Astrocyte (in vitro differentiated cells and primary cell): Measurements from ENCODE around the gene ACTR3C. TPM values are rescaled to one million over a fixed set of nuclear protein-coding genes. Genes with fewer than 3 reads are reported as not detected.
A peak's percentile ranks its signal among the peaks of the same experiment; 100 is the strongest.

Experiments
- DNase-seq: peaks from one replicate; pipeline ENCODE4 v3.0.0-alpha.2; 2010; ENCODE audit warnings: low read depth
- FAIRE-seq: peaks from 2 replicates; lab custom pipeline; 2011; peaks lifted over from hg19 to GRCh38; lab: Jason Lieb, UNC
- H2AFZ ChIP-seq: 2 replicates; pipeline ENCODE4 v1.6.0; 2012; ENCODE audit warnings: low read depth, low read length, inconsistent platforms
- H3K27ac ChIP-seq: 2 replicates; pipeline ENCODE4 v1.5.1; 2011; ENCODE audit warnings: low read depth, low read length, inconsistent platforms
- H3K27me3 ChIP-seq: 2 replicates; pipeline ENCODE4 v1.6.0; 2011; ENCODE audit warnings: low read length, inconsistent platforms; ENCODE audit not compliant: insufficient read depth
- H3K36me3 ChIP-seq: 2 replicates; pipeline ENCODE4 v1.5.1; 2011; ENCODE audit warnings: low read length, inconsistent platforms; ENCODE audit not compliant: insufficient read depth
- H3K4me1 ChIP-seq: 2 replicates; pipeline ENCODE4 v1.5.1; 2011; ENCODE audit warnings: low read length, inconsistent platforms; ENCODE audit not compliant: insufficient read depth
- H3K4me2 ChIP-seq: 2 replicates; pipeline ENCODE4 v1.6.0; 2012; ENCODE audit warnings: low read length, inconsistent platforms
- H3K4me3 ChIP-seq: 2 replicates; pipeline ENCODE4 v1.5.1; 2011; ENCODE audit warnings: low read depth, mild to moderate bottlenecking, low read length, inconsistent platforms; ENCODE audit not compliant: insufficient read depth
- H3K79me2 ChIP-seq: 2 replicates; pipeline ENCODE4 v1.6.0; 2012; ENCODE audit warnings: mild to moderate bottlenecking, low read length, inconsistent platforms; ENCODE audit not compliant: insufficient read depth
- H3K9ac ChIP-seq: 2 replicates; pipeline ENCODE4 v1.6.0; 2012; ENCODE audit warnings: mild to moderate bottlenecking, low read length, inconsistent platforms
- H3K9me3 ChIP-seq: 2 replicates; pipeline ENCODE4 v1.5.1; 2012; ENCODE audit warnings: low read depth, mild to moderate bottlenecking, low read length, inconsistent platforms; ENCODE audit not compliant: insufficient read depth
- H4K20me1 ChIP-seq: 2 replicates; pipeline ENCODE4 v1.6.0; 2012; ENCODE audit warnings: low read length, inconsistent platforms; ENCODE audit not compliant: insufficient read depth
- H3K27ac Mint-ChIP-seq: one replicate; pipeline ENCODE4 v1.8.0; 2021; ENCODE audit warnings: mild to moderate bottlenecking, mixed read lengths; ENCODE audit not compliant: unreplicated experiment
- H3K27me3 Mint-ChIP-seq: one replicate; pipeline ENCODE4 v1.8.0; 2021; ENCODE audit warnings: low read depth, mixed read lengths; ENCODE audit not compliant: unreplicated experiment
- H3K36me3 Mint-ChIP-seq: one replicate; pipeline ENCODE4 v1.8.0; 2021; ENCODE audit warnings: low read depth, mixed read lengths; ENCODE audit not compliant: unreplicated experiment
- H3K4me1 Mint-ChIP-seq: one replicate; pipeline ENCODE4 v1.8.0; 2021; ENCODE audit warnings: low read depth, mixed read lengths; ENCODE audit not compliant: unreplicated experiment
- H3K4me3 Mint-ChIP-seq: one replicate; pipeline ENCODE4 v1.8.0; 2021; ENCODE audit warnings: mild to moderate bottlenecking, moderate library complexity, mixed read lengths; ENCODE audit not compliant: unreplicated experiment
- H3K9me3 Mint-ChIP-seq: one replicate; pipeline ENCODE4 v1.8.0; 2021; ENCODE audit warnings: mild to moderate bottlenecking, mixed read lengths; ENCODE audit not compliant: unreplicated experiment
- CTCF ChIP-seq: IDR thresholded peaks from 2 replicates; pipeline ENCODE4 v1.5.1; 2011; ENCODE audit warnings: low read depth, mild to moderate bottlenecking, inconsistent platforms, low read length, moderate library complexity; ENCODE audit not compliant: insufficient read depth
- EZH2 ChIP-seq: IDR thresholded peaks from 2 replicates; pipeline ENCODE4 v1.6.1; 2012; ENCODE audit warnings: mild to moderate bottlenecking, low read length, inconsistent platforms; ENCODE audit not compliant: insufficient read depth
- total RNA-seq: library from RNA; stranded (reverse); gene quantifications from 2 replicates; pipeline ENCODE4 v1.2.1, GENCODE V29; 2021

Gene ACTR3C
- total RNA-seq, 1 donor from 2014 or later: 0.25 TPM

- no peak overlapping the region for H3K27ac ChIP-seq
- H3K36me3 ChIP-seq: no peaks in the 10 kb centered on the region
- no peak overlapping the region for H3K27ac Mint-ChIP-seq
- no peaks in the 10 kb centered on the region for H3K27me3 ChIP-seq
- H3K27me3 Mint-ChIP-seq: peaks cover 2% of the 10 kb centered on the region
- H2AFZ ChIP-seq: peak overlapping the region; percentile 74
- H3K4me1 ChIP-seq: peaks cover 15% of the 10 kb centered on the region
- H3K36me3 Mint-ChIP-seq: peaks cover 4% of the 10 kb centered on the region
- no peak overlapping the region for H3K4me3 Mint-ChIP-seq
- H3K4me1 Mint-ChIP-seq: peaks cover 21% of the 10 kb centered on the region
- H3K4me3 ChIP-seq: peak overlapping the region; percentile 45
- no peak for DNase-seq
- peaks cover under 1% of the 10 kb centered on the region for H3K9me3 ChIP-seq
- no peak for FAIRE-seq
- peak overlapping the region; percentile 86 for H3K4me2 ChIP-seq
- no peak for TF ChIP-seq CTCF
- TF ChIP-seq EZH2: no peak
- H3K9me3 Mint-ChIP-seq: peaks cover 3% of the 10 kb centered on the region
- no peaks in the 10 kb centered on the region for H3K79me2 ChIP-seq
- H3K9ac ChIP-seq: peak overlapping the region; percentile 50
- no peaks in the 10 kb centered on the region for H4K20me1 ChIP-seq
These were observed 482 bp upstream of the ACTR3C start for GRCh38 chr7:150323682-150324372.

GRCh38 chr7:150322114-150322832 lies 1.1 kb downstream of the ACTR3C start:
- Mint-ChIP-seq H3K4me1 (peaks cover 22% of the 10 kb centered on the region), H3K27me3 (peaks cover 2% of the 10 kb centered on the region), H3K4me3 (no peak overlapping the region), H3K36me3 (peaks cover 4% of the 10 kb centered on the region), H3K27ac (peak overlapping the region; percentile 63), H3K9me3 (peaks cover 3% of the 10 kb centered on the region)
- Histone ChIP-seq H4K20me1 (no peaks in the 10 kb centered on the region), H2AFZ (peak overlapping the region; percentile 74), H3K4me2 (peak overlapping the region; percentile 86), H3K79me2 (no peaks in the 10 kb centered on the region), H3K36me3 (no peaks in the 10 kb centered on the region), H3K4me1 (peaks cover 20% of the 10 kb centered on the region), H3K4me3 (peak overlapping the region; percentile 45), H3K9ac (peak overlapping the region; percentile 50), H3K27me3 (no peaks in the 10 kb centered on the region), H3K9me3 (peaks cover 5% of the 10 kb centered on the region), H3K27ac (no peak overlapping the region)
- DNase-seq: no peak
- TF ChIP-seq CTCF (no peak), EZH2 (no peak)
- FAIRE-seq: no peak

DNA sequence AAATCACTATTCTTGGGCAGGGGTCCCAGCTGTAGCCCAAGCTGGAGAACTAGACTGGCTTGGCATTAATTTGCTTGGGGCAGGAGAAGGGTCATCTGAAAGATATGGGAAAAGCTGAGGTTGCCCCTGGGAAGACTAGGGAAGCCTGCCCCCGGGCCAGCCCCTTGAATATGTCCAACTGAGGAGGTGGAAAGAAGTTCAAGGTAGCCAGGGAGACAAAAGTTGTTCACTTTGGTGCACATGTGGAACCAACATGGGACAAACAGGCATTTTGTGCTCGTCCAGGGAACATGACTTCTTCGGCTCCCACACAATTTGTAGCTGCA lies 1.6 kb downstream of the ACTR3C start:
- no peaks in the 10 kb centered on the region for H4K20me1 ChIP-seq
- no peak overlapping the region for H3K4me2 ChIP-seq
- Mint-ChIP-seq H3K4me3 (no peak overlapping the region), H3K27me3 (peaks cover 2% of the 10 kb centered on the region), H3K4me1 (peaks cover 22% of the 10 kb centered on the region), H3K27ac (no peak overlapping the region), H3K36me3 (peaks cover 4% of the 10 kb centered on the region), H3K9me3 (peaks cover 3% of the 10 kb centered on the region)
- H3K79me2 ChIP-seq: no peaks in the 10 kb centered on the region
- TF ChIP-seq EZH2 (no peak), CTCF (no peak)
- no peaks in the 10 kb centered on the region for H3K27me3 ChIP-seq
- FAIRE-seq: no peak
- no peak overlapping the region for H2AFZ ChIP-seq
- H3K9ac ChIP-seq: no peak overlapping the region
- no peak overlapping the region for H3K27ac ChIP-seq
- no peak overlapping the region for H3K4me3 ChIP-seq
- peaks cover 20% of the 10 kb centered on the region for H3K4me1 ChIP-seq
- H3K36me3 ChIP-seq: no peaks in the 10 kb centered on the region
- DNase-seq: no peak
- H3K9me3 ChIP-seq: peaks cover 5% of the 10 kb centered on the region
